HepG2 (cell line): ENCODE measurements around the gene IFT52. TPM values are rescaled to one million over a fixed set of nuclear protein-coding genes. Genes with fewer than 3 reads are reported as not detected.

Experiments
- EEA1 ChIP-seq: sonication (generic); formaldehyde crosslinking; IDR thresholded peaks from 2 replicates; pipeline ENCODE4 v1.5.1; 2020; ENCODE audit warnings: mild to moderate bottlenecking, missing genetic modification reagents, borderline replicate concordance
- ELF4 ChIP-seq: sonication (generic); formaldehyde crosslinking; IDR thresholded peaks from 2 replicates; pipeline ENCODE4 v1.5.0; 2020; ENCODE audit warnings: missing genetic modification reagents, mild to moderate bottlenecking, moderate library complexity, borderline replicate concordance
- KLF13 ChIP-seq: sonication (generic); formaldehyde crosslinking; IDR thresholded peaks from 2 replicates; pipeline ENCODE4 v1.4.0; 2020; ENCODE audit warnings: mild to moderate bottlenecking, missing genetic modification reagents
- MATR3 ChIP-seq: sonication (generic); formaldehyde crosslinking; IDR thresholded peaks from 2 replicates; pipeline ENCODE4 v1.4.0; 2020; ENCODE audit warnings: missing genetic modification reagents
- MTA3 ChIP-seq: sonication (generic); formaldehyde crosslinking; IDR thresholded peaks from 2 replicates; pipeline ENCODE4 v1.4.0; 2020; ENCODE audit warnings: missing genetic modification reagents
- RORA ChIP-seq: sonication (generic); formaldehyde crosslinking; IDR thresholded peaks from 2 replicates; pipeline ENCODE4 v1.5.0; 2020; ENCODE audit warnings: mild to moderate bottlenecking, missing genetic modification reagents, moderate library complexity
- SALL1 ChIP-seq: sonication (generic); formaldehyde crosslinking; IDR thresholded peaks from 2 replicates; pipeline ENCODE4 v1.8.0; 2022; ENCODE audit warnings: mild to moderate bottlenecking, missing genetic modification reagents
- SATB2 ChIP-seq: sonication (generic); formaldehyde crosslinking; IDR thresholded peaks from 2 replicates; pipeline ENCODE4 v1.5.0; 2020; ENCODE audit warnings: missing genetic modification reagents
- SP1 ChIP-seq, 2 experiments: fragments of 450-650 bp in 1 of 2; sonication (generic) in 1 of 2; formaldehyde crosslinking in 1 of 2; IDR thresholded peaks; 2 replicates each; pipeline versions ENCODE4 v1.4.0 to v1.6.1; 2016 to 2020; ENCODE audit warnings: missing genetic modification reagents in 1 of 2
- U2AF1 ChIP-seq: fragments of 200-400 bp; formaldehyde crosslinking; optimal IDR thresholded peaks from 2 replicates; pipeline ENCODE3; 2017; ENCODE audit warnings: mild to moderate bottlenecking, low read depth, low read length
- YY1 ChIP-seq: IDR thresholded peaks from 2 replicates; pipeline ENCODE4 v1.6.1; 2011; ENCODE audit warnings: low read length, low read depth, moderate library complexity, mild to moderate bottlenecking; ENCODE audit not compliant: insufficient read depth, insufficient replicate concordance
- ZFX ChIP-seq: sonication (generic); formaldehyde crosslinking; IDR thresholded peaks from 2 replicates; pipeline ENCODE4 v1.4.0; 2020; ENCODE audit warnings: mild to moderate bottlenecking, low read depth, missing genetic modification reagents, moderate library complexity
- ZFYVE20 ChIP-seq: sonication (generic); formaldehyde crosslinking; IDR thresholded peaks from 2 replicates; pipeline ENCODE4 v1.8.0; 2023; ENCODE audit warnings: low read depth, mild to moderate bottlenecking, moderate library complexity, missing genetic modification reagents, borderline replicate concordance
- ZNF382 ChIP-seq: sonication (generic); formaldehyde crosslinking; IDR thresholded peaks from 2 replicates; pipeline ENCODE4 v1.5.0; 2020; ENCODE audit warnings: missing genetic modification reagents, mild to moderate bottlenecking, borderline replicate concordance
- ZNF629 ChIP-seq: sonication (generic); formaldehyde crosslinking; conservative IDR thresholded peaks from 2 replicates; pipeline ENCODE4 v1.5.0; 2020; ENCODE audit warnings: missing genetic modification reagents
- ZNF7 ChIP-seq: IDR thresholded peaks from 2 replicates; pipeline ENCODE4 v1.6.1; 2016; ENCODE audit warnings: missing biosample characterization, missing genetic modification reagents
- ZNF766 ChIP-seq: sonication (generic); formaldehyde crosslinking; IDR thresholded peaks from 2 replicates; pipeline ENCODE4 v1.5.0; 2020; ENCODE audit warnings: missing genetic modification reagents, borderline replicate concordance
- polyA plus RNA-seq, 8 experiments: library from polyadenylated mRNA; depleted of rRNA in 3 of 8; stranded (reverse) in 7 of 8; unstranded in 1 of 8; fragments of >200 nt; fragmentation: Illumina TruSeq in 4 of 8; extraction: Trizol in 4 of 8; gene quantifications; 2 replicates each; pipeline versions ENCODE4 v1.2.1 to v1.2.3, GENCODE V29; 2011 to 2016; ENCODE audit warnings: low read depth in 4 of 8, missing spikeins in 1 of 8, mixed read lengths in 1 of 8; ENCODE audit not compliant: insufficient read depth in 1 of 8
- total RNA-seq, 5 experiments: library from RNA; depleted of rRNA; stranded (reverse); fragments of >200 nt; fragmentation: Illumina TruSeq; extraction: Trizol; gene quantifications; 2 replicates each; pipeline ENCODE4 v1.2.3, GENCODE V29; 2016; ENCODE audit warnings: low read depth in 1 of 5
- TF ChIP-seq, protein P1 (sequence below): IDR thresholded peaks from 2 replicates; pipeline ENCODE4 v1.6.1; 2012; ENCODE audit warnings: low read length, improper control_type of control experiment
- TF ChIP-seq, protein P2 (sequence below): sonication (generic); formaldehyde crosslinking; IDR thresholded peaks from 2 replicates; pipeline ENCODE4 v1.5.1; 2020; ENCODE audit warnings: missing genetic modification reagents, mild to moderate bottlenecking, borderline replicate concordance
- TF ChIP-seq, protein P3 (sequence below): sonication (generic); formaldehyde crosslinking; IDR thresholded peaks from 2 replicates; pipeline ENCODE4 v1.8.0; 2023; ENCODE audit warnings: mild to moderate bottlenecking, missing genetic modification reagents
- TF ChIP-seq, protein P4 (sequence below): sonication (generic); formaldehyde crosslinking; conservative IDR thresholded peaks from 2 replicates; pipeline ENCODE4 v1.8.0; 2022; ENCODE audit warnings: missing genetic modification reagents
- TF ChIP-seq, protein P5 (sequence below): IDR thresholded peaks from 2 replicates; pipeline ENCODE4 v1.6.1; 2018; ENCODE audit warnings: missing genetic modification reagents, mild to moderate bottlenecking, missing compliant biosample characterization

Gene IFT52
- total and polyA plus RNA-seq, 2 of the 13 experiments (the other 11 are each of a cell fraction or from before 2014, with no cell fraction given): 48.0 to 64.0 TPM

DNA sequence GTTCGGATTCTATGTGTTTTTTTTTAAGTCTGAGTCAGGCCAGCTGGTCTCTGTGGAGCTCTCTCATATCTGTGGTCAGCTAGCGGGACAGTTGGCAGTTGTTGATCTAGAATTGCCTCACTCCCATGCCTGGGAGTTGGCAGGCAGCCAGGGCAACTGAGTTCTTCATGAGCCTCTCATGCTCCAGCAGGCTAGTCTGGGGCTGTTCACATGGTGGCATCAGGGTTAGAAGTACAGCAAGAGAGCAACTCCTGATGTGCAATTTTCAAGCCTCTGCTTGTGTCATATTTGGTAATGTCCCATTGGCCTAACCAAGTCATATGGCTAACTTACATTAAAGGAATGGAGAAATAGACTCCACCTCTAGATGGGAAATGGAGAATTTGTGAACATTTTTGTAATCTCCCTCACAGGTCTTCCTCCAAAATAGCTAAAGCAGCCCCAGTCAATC, 6.7 kb upstream of the IFT52 start (continued):
- TF ChIP-seq ELF4 (CRISPR knock-in tag) (no peak), ZNF629 (CRISPR knock-in tag) (no peak), SP1 (IDR thresholded peaks at IDR 0.05) (no peak), SP1 (CRISPR knock-in tag; IDR thresholded peaks at IDR 0.05) (no peak), SALL1 (CRISPR knock-in tag) (peak; percentile 89), U2AF1 (no peak), ZNF382 (CRISPR knock-in tag) (no peak), KLF13 (CRISPR knock-in tag) (no peak), RORA (CRISPR knock-in tag) (no peak), MATR3 (CRISPR knock-in tag) (no peak), YY1 (no peak), MTA3 (CRISPR knock-in tag) (no peak), EEA1 (CRISPR knock-in tag) (no peak), ZNF7 (CRISPR knock-in tag) (peak; percentile 85), ZNF766 (CRISPR knock-in tag) (no peak), ZFYVE20 (CRISPR knock-in tag) (no peak), SATB2 (no peak), ZFX (CRISPR knock-in tag) (no peak)
- TF ChIP-seq, protein P1, sequence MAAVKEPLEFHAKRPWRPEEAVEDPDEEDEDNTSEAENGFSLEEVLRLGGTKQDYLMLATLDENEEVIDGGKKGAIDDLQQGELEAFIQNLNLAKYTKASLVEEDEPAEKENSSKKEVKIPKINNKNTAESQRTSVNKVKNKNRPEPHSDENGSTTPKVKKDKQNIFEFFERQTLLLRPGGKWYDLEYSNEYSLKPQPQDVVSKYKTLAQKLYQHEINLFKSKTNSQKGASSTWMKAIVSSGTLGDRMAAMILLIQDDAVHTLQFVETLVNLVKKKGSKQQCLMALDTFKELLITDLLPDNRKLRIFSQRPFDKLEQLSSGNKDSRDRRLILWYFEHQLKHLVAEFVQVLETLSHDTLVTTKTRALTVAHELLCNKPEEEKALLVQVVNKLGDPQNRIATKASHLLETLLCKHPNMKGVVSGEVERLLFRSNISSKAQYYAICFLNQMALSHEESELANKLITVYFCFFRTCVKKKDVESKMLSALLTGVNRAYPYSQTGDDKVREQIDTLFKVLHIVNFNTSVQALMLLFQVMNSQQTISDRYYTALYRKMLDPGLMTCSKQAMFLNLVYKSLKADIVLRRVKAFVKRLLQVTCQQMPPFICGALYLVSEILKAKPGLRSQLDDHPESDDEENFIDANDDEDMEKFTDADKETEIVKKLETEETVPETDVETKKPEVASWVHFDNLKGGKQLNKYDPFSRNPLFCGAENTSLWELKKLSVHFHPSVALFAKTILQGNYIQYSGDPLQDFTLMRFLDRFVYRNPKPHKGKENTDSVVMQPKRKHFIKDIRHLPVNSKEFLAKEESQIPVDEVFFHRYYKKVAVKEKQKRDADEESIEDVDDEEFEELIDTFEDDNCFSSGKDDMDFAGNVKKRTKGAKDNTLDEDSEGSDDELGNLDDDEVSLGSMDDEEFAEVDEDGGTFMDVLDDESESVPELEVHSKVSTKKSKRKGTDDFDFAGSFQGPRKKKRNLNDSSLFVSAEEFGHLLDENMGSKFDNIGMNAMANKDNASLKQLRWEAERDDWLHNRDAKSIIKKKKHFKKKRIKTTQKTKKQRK: no peak
- TF ChIP-seq, protein P2, sequence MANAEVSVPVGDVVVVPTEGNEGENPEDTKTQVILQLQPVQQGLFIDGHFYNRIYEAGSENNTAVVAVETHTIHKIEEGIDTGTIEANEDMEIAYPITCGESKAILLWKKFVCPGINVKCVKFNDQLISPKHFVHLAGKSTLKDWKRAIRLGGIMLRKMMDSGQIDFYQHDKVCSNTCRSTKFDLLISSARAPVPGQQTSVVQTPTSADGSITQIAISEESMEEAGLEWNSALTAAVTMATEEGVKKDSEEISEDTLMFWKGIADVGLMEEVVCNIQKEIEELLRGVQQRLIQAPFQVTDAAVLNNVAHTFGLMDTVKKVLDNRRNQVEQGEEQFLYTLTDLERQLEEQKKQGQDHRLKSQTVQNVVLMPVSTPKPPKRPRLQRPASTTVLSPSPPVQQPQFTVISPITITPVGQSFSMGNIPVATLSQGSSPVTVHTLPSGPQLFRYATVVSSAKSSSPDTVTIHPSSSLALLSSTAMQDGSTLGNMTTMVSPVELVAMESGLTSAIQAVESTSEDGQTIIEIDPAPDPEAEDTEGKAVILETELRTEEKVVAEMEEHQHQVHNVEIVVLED: no peak
- TF ChIP-seq, protein P3, sequence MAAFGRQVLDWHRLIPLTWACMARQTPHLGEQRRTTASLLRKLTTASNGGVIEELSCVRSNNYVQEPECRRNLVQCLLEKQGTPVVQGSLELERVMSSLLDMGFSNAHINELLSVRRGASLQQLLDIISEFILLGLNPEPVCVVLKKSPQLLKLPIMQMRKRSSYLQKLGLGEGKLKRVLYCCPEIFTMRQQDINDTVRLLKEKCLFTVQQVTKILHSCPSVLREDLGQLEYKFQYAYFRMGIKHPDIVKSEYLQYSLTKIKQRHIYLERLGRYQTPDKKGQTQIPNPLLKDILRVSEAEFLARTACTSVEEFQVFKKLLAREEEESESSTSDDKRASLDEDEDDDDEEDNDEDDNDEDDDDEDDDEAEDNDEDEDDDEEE: no peak
- TF ChIP-seq, protein P4, sequence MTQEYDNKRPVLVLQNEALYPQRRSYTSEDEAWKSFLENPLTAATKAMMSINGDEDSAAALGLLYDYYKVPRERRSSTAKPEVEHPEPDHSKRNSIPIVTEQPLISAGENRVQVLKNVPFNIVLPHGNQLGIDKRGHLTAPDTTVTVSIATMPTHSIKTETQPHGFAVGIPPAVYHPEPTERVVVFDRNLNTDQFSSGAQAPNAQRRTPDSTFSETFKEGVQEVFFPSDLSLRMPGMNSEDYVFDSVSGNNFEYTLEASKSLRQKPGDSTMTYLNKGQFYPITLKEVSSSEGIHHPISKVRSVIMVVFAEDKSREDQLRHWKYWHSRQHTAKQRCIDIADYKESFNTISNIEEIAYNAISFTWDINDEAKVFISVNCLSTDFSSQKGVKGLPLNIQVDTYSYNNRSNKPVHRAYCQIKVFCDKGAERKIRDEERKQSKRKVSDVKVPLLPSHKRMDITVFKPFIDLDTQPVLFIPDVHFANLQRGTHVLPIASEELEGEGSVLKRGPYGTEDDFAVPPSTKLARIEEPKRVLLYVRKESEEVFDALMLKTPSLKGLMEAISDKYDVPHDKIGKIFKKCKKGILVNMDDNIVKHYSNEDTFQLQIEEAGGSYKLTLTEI: no peak
- TF ChIP-seq, protein P5, sequence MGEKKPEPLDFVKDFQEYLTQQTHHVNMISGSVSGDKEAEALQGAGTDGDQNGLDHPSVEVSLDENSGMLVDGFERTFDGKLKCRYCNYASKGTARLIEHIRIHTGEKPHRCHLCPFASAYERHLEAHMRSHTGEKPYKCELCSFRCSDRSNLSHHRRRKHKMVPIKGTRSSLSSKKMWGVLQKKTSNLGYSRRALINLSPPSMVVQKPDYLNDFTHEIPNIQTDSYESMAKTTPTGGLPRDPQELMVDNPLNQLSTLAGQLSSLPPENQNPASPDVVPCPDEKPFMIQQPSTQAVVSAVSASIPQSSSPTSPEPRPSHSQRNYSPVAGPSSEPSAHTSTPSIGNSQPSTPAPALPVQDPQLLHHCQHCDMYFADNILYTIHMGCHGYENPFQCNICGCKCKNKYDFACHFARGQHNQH (CRISPR knock-in tag): peak; percentile 58; the same call in 1 of the 2 replicates
